ENCODE measurements around the gene CPT1A.

DNA sequence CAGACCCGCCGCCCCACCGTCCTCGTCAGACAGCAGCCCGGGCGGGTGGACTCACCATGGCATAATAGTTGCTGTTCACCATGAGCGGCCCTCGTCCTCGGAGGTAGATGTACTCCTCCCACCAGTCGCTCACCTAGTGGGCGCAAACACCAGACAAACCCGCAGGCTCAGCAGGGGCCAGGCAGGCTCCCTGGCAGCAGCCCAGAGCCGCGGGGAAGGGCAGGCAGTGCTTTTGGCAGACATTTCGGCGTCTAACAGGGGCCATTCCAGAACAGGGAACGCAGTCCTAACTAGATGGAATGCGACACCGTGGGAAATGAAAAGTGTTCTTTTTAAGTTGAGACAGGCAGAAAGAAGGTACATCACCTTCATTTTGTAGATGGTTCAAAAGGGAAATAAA, 44.9 kb downstream of the CPT1A start:
- TF ChIP-seq POLR2AphosphoS5 (IDR thresholded peaks at IDR 0.05; ENCODE audit: low read depth, low read length), result no peak
- TF ChIP-seq TAF1 (IDR thresholded peaks at IDR 0.05; ENCODE audit: borderline replicate concordance, low read depth, low read length), result no peak
